Mesenchymal stem cell (in vitro differentiated cells and primary cell): Measurements from ENCODE around the gene APOL1.
"Not testable (repeated sequence)": the region's sequence is repeated elsewhere in the genome, so short reads cannot be mapped to it uniquely, and the experiment has no call there.

ENCODE experiments used
- DNase-seq: peaks from one replicate; pipeline ENCODE4 v3.0.0-alpha.2; 2013
- H2AFZ ChIP-seq: one replicate; pipeline ENCODE4 v1.6.1; 2013; ENCODE audit warnings: low read depth, mild to moderate bottlenecking, control low read depth, inconsistent platforms, low read length, moderate library complexity
- H2AK5ac ChIP-seq: 2 replicates; pipeline ENCODE4 v1.6.1; 2013; ENCODE audit warnings: low read length, moderate library complexity, mild to moderate bottlenecking, inconsistent platforms; ENCODE audit not compliant: severe bottlenecking
- H2BK120ac ChIP-seq: one replicate; pipeline ENCODE4 v1.6.1; 2013; ENCODE audit warnings: low read depth, mild to moderate bottlenecking, inconsistent platforms, low read length, moderate library complexity
- H2BK12ac ChIP-seq, 2 experiments: one replicate each; pipeline ENCODE4 v1.6.1; 2013; ENCODE audit warnings: inconsistent platforms in 2 of 2, low read length in 2 of 2, mild to moderate bottlenecking in 2 of 2, moderate library complexity in 2 of 2, control low read depth in 1 of 2
- H2BK15ac ChIP-seq: one replicate; pipeline ENCODE4 v1.6.1; 2013; ENCODE audit warnings: mild to moderate bottlenecking, low read depth, inconsistent platforms; ENCODE audit not compliant: poor library complexity, severe bottlenecking
- H2BK5ac ChIP-seq: 2 replicates; pipeline ENCODE4 v1.6.1; 2013; ENCODE audit warnings: low read depth, mild to moderate bottlenecking, low read length, control low read depth, inconsistent platforms; ENCODE audit not compliant: poor library complexity, severe bottlenecking
- H3K14ac ChIP-seq, 2 experiments: one replicate each; pipeline ENCODE4 v1.6.1; 2013; ENCODE audit warnings: inconsistent platforms in 2 of 2, low read length in 2 of 2, control low read depth in 1 of 2, mild to moderate bottlenecking in 1 of 2, moderate library complexity in 1 of 2
- H3K18ac ChIP-seq, 2 experiments: one replicate each; pipeline ENCODE4 v1.6.1; 2013; ENCODE audit warnings: inconsistent platforms in 2 of 2, low read length in 2 of 2, control low read depth in 1 of 2, low read depth in 1 of 2, mild to moderate bottlenecking in 1 of 2
- H3K23ac ChIP-seq, 2 experiments: one replicate each; pipeline ENCODE4 v1.6.1; 2013; ENCODE audit warnings: inconsistent platforms in 2 of 2, low read length in 2 of 2, mild to moderate bottlenecking in 2 of 2, moderate library complexity in 2 of 2, control low read depth in 1 of 2
- H3K27ac ChIP-seq: 2 replicates; pipeline ENCODE4 v1.5.1; 2013; ENCODE audit warnings: mild to moderate bottlenecking, moderate library complexity, low read length, control low read depth, inconsistent platforms; ENCODE audit not compliant: poor library complexity, severe bottlenecking
- H3K27me3 ChIP-seq, 2 experiments: 2 replicates each; pipeline versions ENCODE4 v1.6.1 to v1.7.0; 2013; ENCODE audit warnings: low read length in 2 of 2, mild to moderate bottlenecking in 2 of 2, moderate library complexity in 2 of 2, control low read depth in 1 of 2, inconsistent platforms in 1 of 2; ENCODE audit not compliant: control insufficient read depth in 1 of 2, insufficient read depth in 1 of 2
- H3K36me3 ChIP-seq, 2 experiments: 2 replicates each; pipeline versions ENCODE4 v1.6.1 to v1.7.0; 2013; ENCODE audit warnings: low read length in 2 of 2, control low read depth in 1 of 2, inconsistent platforms in 1 of 2, low read depth in 1 of 2, mild to moderate bottlenecking in 1 of 2; ENCODE audit not compliant: insufficient read depth in 2 of 2, control insufficient read depth in 1 of 2
- H3K4ac ChIP-seq, 2 experiments: one replicate each; pipeline ENCODE4 v1.6.1; 2013; ENCODE audit warnings: inconsistent platforms in 2 of 2, low read length in 2 of 2, mild to moderate bottlenecking in 2 of 2, moderate library complexity in 2 of 2, control low read depth in 1 of 2, low read depth in 1 of 2
- H3K4me1 ChIP-seq: 2 replicates; pipeline ENCODE4 v1.6.1; 2013; ENCODE audit warnings: low read depth, low read length, control low read depth; ENCODE audit not compliant: control insufficient read depth, insufficient read depth
- H3K4me2 ChIP-seq: 2 replicates; pipeline ENCODE4 v1.6.1; 2013; ENCODE audit warnings: low read length, mild to moderate bottlenecking, inconsistent platforms; ENCODE audit not compliant: poor library complexity, severe bottlenecking
- H3K4me3 ChIP-seq, 2 experiments: 2 replicates each; pipeline versions ENCODE4 v1.5.1 to v1.7.0; 2013; ENCODE audit warnings: low read length in 2 of 2, mild to moderate bottlenecking in 2 of 2, control low read depth in 1 of 2, low read depth in 1 of 2; ENCODE audit not compliant: insufficient read depth in 1 of 2
- H3K79me1 ChIP-seq: replicated peaks from 2 replicates; pipeline ENCODE4 v1.6.1; 2013; ENCODE audit warnings: mild to moderate bottlenecking, control low read depth, low read length, inconsistent platforms; ENCODE audit not compliant: poor library complexity, severe bottlenecking
- H3K9ac ChIP-seq: 2 replicates; pipeline ENCODE4 v1.7.0; 2013; ENCODE audit warnings: mild to moderate bottlenecking, low read length, moderate library complexity
- H3K9me3 ChIP-seq: 2 replicates; pipeline ENCODE4 v1.7.0; 2013; ENCODE audit warnings: mild to moderate bottlenecking, low read length; ENCODE audit not compliant: control insufficient read depth
- H4K8ac ChIP-seq: one replicate; pipeline ENCODE4 v1.6.1; 2013; ENCODE audit warnings: inconsistent platforms, mild to moderate bottlenecking, low read length, moderate library complexity
- H4K91ac ChIP-seq: one replicate; pipeline ENCODE4 v1.6.1; 2013; ENCODE audit warnings: mild to moderate bottlenecking, low read length, inconsistent platforms
- WGBS: methylation state at CpG from one replicate; pipeline ENCODE4 v1.1.7; 2013; ENCODE audit warnings: mixed read lengths; 5-methylcytosine and 5-hydroxymethylcytosine counted together

The APOL1 gene

DNA sequence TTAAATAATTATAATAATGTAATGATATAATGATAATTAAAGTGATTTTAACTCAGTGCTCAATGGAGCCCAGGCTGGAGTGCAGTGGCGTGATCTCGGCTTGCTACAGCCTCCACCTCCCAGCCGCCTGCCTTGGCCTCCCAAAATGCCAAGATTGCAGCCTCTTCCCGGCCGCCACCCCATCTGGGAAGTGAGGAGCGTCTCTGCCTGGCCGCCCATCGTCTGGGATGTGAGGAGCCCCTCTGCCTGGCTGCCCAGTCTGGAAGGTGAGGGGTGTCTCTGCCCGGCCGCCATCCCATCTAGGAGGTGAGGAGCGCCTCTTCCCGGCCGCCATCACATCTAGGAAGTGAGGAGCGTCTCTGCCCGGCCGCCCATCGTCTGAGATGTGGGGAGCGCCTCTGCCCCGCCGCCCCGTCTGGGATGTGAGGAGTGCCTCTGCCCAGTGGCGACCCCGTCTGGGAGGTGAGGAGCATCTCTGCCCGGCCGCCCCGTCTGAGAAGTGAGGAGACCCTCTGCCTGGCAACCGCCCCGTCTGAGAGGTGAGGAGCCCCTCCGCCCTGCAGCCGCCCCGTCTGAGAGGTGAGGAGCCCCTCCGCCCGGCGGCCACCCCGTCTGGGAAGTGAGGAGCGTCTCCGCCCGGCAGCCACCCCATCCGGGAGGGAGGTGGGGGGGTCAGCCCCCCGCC is 37.6 kb downstream of the APOL1 start:
- not testable (repeated sequence) for H3K23ac ChIP-seq, H2BK5ac ChIP-seq, DNase-seq, H4K91ac ChIP-seq, H2AK5ac ChIP-seq, H3K4me2 ChIP-seq, H3K14ac ChIP-seq, H2AFZ ChIP-seq, H3K9ac ChIP-seq, H2BK15ac ChIP-seq, H3K27ac ChIP-seq, H3K4me3 ChIP-seq, H2BK12ac ChIP-seq, H3K27me3 ChIP-seq, H3K9me3 ChIP-seq, H3K18ac ChIP-seq, H2BK120ac ChIP-seq, H4K8ac ChIP-seq, H3K4ac ChIP-seq
- 100% methylated on average over 2 of the region's 40 CpGs for WGBS
- Histone ChIP-seq H3K36me3 (peaks cover 82 to 83% of the 10 kb centered on the region in 2 experiments), H3K4me1 (peaks cover 15% of the 10 kb centered on the region), H3K79me1 (peaks cover 31% of the 10 kb centered on the region)

DNA sequence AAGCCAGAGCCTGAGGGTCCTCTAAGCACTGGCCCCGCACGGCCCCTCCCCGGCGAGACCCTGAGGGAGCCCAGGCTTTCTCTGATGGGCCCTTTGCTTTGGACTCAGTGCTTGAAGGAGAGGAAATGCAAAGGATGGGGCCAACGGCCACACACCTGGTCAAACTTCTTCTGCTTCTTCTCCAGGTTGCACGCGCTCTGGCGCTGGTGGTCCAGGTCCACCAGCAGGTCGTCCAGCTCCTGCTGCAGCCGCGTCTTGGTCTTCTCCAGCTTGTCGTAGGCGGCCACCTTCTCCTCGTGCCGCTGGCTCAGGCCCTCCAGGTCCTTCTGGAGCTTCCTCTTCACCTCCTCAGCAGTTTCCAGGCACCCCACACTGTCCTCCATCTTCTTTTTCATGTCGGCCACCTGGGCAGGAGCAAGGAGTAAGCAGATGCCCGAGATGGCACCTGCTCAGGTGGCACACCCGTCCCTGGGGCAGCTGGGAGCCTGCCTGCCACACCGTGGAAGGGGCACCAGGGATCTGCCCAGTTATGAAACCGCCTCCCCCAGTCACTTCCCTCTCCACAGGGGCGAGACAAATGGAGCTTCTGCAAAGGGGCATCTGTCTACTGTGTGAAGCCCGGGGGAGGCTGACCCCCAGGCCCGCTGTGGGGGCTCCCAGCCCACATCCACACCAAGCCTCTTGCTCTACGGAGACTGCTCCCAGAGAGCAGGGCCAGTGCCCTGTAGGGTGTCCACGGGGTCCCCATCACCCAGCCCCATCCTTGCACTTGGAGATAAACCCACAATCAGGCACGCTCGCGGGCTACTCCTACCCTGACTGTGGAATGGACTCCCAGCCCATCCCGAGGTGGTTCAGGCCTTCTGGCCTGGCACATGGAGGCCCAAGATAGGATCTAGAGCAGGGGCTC is 39.2 kb downstream of the APOL1 start:
- Histone ChIP-seq H3K79me1 (peaks cover 31% of the 10 kb centered on the region), H3K4me1 (peaks cover 6% of the 10 kb centered on the region), H2AK5ac (no peak overlapping the region), H3K4me3 (no peak overlapping the region), H2BK12ac (no peak overlapping the region), H3K18ac (no peak overlapping the region), H3K9me3 (no peaks in the 10 kb centered on the region), H2BK120ac (no peak overlapping the region), H3K4me2 (no peak overlapping the region), H3K23ac (no peak overlapping the region), H2BK5ac (no peak overlapping the region), H2BK15ac (no peak overlapping the region), H3K27ac (peak overlapping the region; percentile 26), H3K14ac (no peak overlapping the region), H3K27me3 (no peaks in the 10 kb centered on the region), H3K9ac (no peak overlapping the region), H3K4ac (no peak overlapping the region), H3K36me3 (peaks cover 83% of the 10 kb centered on the region in 2 experiments), H4K91ac (no peak overlapping the region), H4K8ac (no peak overlapping the region), H2AFZ (no peak overlapping the region)
- no peak for DNase-seq
- 96% methylated on average over 29 of the region's 29 CpGs for WGBS

DNA sequence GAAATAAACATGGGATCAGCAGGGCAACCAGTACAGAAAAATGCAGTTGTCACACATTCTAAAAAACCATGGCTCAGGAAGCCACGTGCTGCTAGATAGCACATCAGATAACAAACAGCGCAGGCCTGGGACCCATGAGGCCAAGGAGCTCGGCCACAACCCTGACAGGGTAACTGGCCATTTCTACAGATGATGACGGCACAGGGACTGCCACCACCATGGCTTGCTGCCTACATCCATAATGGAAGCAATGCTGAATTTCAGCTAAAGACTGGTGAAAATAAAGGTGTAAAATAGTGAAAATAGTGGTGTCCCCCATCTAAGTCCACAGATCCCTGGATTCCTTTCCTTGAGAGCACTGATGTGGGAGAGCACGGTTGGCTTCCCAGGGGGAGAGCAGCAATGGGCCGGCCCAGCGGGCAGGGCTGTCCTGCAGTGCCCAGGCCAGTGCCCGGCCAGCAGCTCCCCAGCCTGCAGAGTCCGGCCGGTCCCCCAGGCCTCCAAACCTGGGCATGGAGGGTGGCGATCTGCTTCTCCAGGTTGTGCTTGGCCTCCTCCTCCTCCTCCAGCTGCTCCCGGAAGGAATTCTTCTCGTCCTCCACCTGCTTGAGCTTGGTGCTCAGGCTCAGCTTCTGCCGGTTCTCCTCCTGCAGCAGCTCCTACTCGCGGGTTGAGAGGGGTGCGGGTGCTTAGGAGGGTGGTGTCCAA is 40.0 kb downstream of the APOL1 start:
- H2AFZ ChIP-seq, result no peak overlapping the region
- no peak overlapping the region for H3K4me3 ChIP-seq
- no peaks in the 10 kb centered on the region for H3K9me3 ChIP-seq
- peaks cover 84 to 85% of the 10 kb centered on the region in 2 experiments for H3K36me3 ChIP-seq
- H3K27me3 ChIP-seq, result no peaks in the 10 kb centered on the region
- no peak overlapping the region for H3K4me2 ChIP-seq
- no peak overlapping the region for H3K23ac ChIP-seq
- H2BK12ac ChIP-seq, result no peak overlapping the region
- no peak overlapping the region for H4K8ac ChIP-seq
- H3K9ac ChIP-seq, result no peak overlapping the region
- H3K27ac ChIP-seq, result no peak overlapping the region
- H4K91ac ChIP-seq, result no peak overlapping the region
- peaks cover 8% of the 10 kb centered on the region for H3K4me1 ChIP-seq
- 98% methylated on average over 17 of the region's 17 CpGs for WGBS
- no peak overlapping the region for H2BK5ac ChIP-seq
- H3K79me1 ChIP-seq, result peaks cover 28% of the 10 kb centered on the region
- no peak overlapping the region for H3K14ac ChIP-seq
- H2BK15ac ChIP-seq, result no peak overlapping the region
- no peak for DNase-seq
- H2BK120ac ChIP-seq, result no peak overlapping the region
- no peak overlapping the region for H3K4ac ChIP-seq
- no peak overlapping the region for H3K18ac ChIP-seq
- no peak overlapping the region for H2AK5ac ChIP-seq
